ENCODE data around the gene FECH. TPM values are rescaled to one million over a fixed set of nuclear protein-coding genes. Genes with fewer than 3 reads are reported as not detected.
A peak's percentile ranks its signal among the peaks of the same experiment; 100 is the strongest.

The FECH gene
- total and polyA plus RNA-seq, 8 donors = 0.58 to 387 (median 8.2) TPM

DNA sequence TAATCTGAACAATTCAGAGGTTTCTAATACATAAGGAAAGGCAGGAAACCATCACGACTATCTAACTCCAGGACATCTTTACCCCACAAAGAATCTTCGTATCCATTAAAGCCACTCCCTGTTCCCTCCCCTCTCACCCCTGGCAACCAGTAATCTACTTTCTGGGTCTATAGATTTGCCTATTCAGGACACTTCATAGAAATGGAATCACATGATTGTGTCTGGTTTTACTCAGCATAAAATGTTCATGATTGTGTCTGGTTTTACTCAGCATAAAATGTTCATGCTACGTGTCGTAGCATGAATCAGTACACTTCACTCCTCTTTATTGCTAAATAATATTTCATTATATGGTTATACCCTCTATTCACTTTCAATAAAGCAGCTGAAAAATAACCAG lies 11.6 kb downstream of the FECH start:
- Histone ChIP-seq H3K9me3 (no peaks in the 10 kb centered on the region), H3K4me3 (no peak overlapping the region), H3K4me1 (no peaks in the 10 kb centered on the region), H3K36me3 (peaks cover 24 to 95% (median 95%) of the 10 kb centered on the region in 4 donors), H3K27me3 (no peaks in the 10 kb centered on the region), H3K27ac (no peak overlapping the region)
- no peak for DNase-seq
- TF ChIP-seq EP300 (IDR thresholded peaks at IDR 0.05) (no peak), POLR2A (IDR thresholded peaks at IDR 0.05) (no peak), POLR2AphosphoS5 (IDR thresholded peaks at IDR 0.05) (no peak)
- TF ChIP-seq, protein P1, sequence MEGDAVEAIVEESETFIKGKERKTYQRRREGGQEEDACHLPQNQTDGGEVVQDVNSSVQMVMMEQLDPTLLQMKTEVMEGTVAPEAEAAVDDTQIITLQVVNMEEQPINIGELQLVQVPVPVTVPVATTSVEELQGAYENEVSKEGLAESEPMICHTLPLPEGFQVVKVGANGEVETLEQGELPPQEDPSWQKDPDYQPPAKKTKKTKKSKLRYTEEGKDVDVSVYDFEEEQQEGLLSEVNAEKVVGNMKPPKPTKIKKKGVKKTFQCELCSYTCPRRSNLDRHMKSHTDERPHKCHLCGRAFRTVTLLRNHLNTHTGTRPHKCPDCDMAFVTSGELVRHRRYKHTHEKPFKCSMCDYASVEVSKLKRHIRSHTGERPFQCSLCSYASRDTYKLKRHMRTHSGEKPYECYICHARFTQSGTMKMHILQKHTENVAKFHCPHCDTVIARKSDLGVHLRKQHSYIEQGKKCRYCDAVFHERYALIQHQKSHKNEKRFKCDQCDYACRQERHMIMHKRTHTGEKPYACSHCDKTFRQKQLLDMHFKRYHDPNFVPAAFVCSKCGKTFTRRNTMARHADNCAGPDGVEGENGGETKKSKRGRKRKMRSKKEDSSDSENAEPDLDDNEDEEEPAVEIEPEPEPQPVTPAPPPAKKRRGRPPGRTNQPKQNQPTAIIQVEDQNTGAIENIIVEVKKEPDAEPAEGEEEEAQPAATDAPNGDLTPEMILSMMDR (IDR thresholded peaks at IDR 0.05) = no peak
- whole genome bisulfite sequencing, 5 donors = 63 to 80% (median 66%) methylated on average over 4 of the region's 4 CpGs
- intact Hi-C loops (cut with DNase I; ENCODE audit: low total_unique reads) = no loop called here

DNA sequence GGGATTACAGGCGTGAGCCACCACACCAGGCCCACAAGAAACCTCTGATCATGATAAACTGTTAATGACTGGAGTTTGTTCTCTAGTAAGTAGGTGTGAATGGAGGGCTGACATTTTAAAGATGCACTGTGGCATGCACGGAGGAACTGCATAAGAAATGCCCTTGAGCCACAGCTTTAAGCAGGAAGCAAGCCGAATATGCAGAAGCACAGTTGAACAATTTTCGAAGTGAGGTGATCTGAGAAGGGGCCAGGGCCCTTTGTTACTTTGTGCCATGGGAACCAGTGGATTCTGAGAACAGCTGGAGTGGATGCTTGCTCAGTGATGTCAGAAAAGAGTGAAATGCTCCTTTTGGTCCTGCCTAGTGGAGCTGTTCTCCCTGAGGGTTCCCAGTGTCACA lies 16.3 kb downstream of the FECH start:
- H3K27me3 ChIP-seq = no peaks in the 10 kb centered on the region
- DNase-seq = no peak
- no peak overlapping the region for H3K4me3 ChIP-seq
- 89 to 99% (median 97%) methylated on average over 4 of the region's 4 CpGs for WGBS, 5 donors
- H3K27ac ChIP-seq = no peak overlapping the region
- H3K9me3 ChIP-seq = no peaks in the 10 kb centered on the region
- intact Hi-C loops (cut with DNase I; ENCODE audit: low total_unique reads) = no loop called here
- TF ChIP-seq POLR2A (IDR thresholded peaks at IDR 0.05) (no peak), POLR2AphosphoS5 (IDR thresholded peaks at IDR 0.05) (no peak), EP300 (IDR thresholded peaks at IDR 0.05) (no peak)
- TF ChIP-seq, protein P1 (IDR thresholded peaks at IDR 0.05) = no peak
- H3K4me1 ChIP-seq = no peaks in the 10 kb centered on the region
- peaks cover 20 to 97% (median 93%) of the 10 kb centered on the region in 4 donors for H3K36me3 ChIP-seq

DNA sequence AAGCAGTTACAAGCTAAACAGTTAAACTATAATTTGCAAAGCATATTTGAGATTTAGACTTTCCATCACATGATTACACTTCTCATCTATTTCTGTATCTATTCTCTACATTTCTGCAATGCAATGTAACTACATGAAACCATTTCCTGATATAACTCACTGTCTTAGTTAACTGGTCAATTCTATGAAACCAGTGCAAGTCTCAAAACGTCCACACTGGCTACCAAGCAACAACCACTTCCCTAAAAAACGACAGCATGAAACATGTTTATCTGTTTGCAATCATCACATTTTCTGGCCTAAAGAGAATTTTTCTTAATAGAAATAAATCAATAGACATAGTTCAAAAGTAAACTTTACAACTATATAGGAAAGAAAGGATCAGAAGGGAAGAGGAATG lies 17.4 kb downstream of the FECH start:
- Histone ChIP-seq H3K36me3 (peaks cover 22 to 98% (median 95%) of the 10 kb centered on the region in 4 donors), H3K4me1 (no peaks in the 10 kb centered on the region), H3K4me3 (no peak overlapping the region), H3K27me3 (no peaks in the 10 kb centered on the region), H3K27ac (no peak overlapping the region), H3K9me3 (no peaks in the 10 kb centered on the region)
- DNase-seq = no peak
- TF ChIP-seq POLR2A (IDR thresholded peaks at IDR 0.05) (no peak), POLR2AphosphoS5 (IDR thresholded peaks at IDR 0.05) (no peak), EP300 (IDR thresholded peaks at IDR 0.05) (no peak)
- TF ChIP-seq, protein P1 (IDR thresholded peaks at IDR 0.05) = no peak
- intact Hi-C loops (cut with DNase I; ENCODE audit: low total_unique reads) = no loop called here
- 54 to 68% (median 67%) methylated on average over 2 of the region's 2 CpGs for WGBS, 5 donors

DNA sequence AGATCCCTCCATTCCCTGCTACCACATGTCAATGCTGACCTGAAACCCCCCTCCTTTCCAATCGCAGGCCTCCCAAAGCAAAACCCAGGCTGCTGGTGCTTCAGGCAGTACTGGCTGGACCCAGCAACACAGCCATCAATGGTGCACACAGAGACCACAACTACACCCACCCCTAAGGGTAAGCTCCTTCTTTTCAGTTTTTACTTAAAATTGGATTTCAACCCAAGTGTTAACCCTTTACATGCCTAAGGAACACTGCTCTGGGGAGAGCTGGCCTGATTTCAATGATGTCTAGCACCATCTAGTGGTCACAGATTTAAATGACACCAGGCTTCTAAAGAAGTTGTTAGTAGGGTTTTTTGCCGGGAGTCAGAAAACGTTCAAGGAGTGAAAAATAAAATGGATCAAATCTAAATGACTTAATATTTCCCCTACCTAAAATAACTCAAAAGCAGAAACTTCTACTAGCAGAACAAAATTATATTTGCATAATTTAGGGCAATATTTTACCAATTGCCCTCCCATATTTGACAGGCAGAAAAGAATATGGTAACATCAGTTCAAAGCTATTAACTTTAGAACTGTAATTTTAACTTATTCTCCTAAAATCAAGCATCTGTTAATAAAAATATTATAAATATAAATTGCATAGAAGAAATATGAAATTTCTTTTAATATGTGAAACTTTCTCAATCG lies 24.6 kb downstream of the FECH start:
- H3K27ac ChIP-seq = no peak overlapping the region
- TF ChIP-seq, protein P1 (IDR thresholded peaks at IDR 0.05) = peak in 5 of 7 experiments; percentile 42 to 86 (median 65)
- TF ChIP-seq POLR2A (IDR thresholded peaks at IDR 0.05) = no peak
- DNase-seq = peak in 1 of 2 donors; percentile 76
- no peaks in the 10 kb centered on the region for H3K27me3 ChIP-seq
- WGBS, 5 donors = 41 to 47% (median 44%) methylated on average over 4 of the region's 4 CpGs
- peaks cover 3 to 80% (median 72%) of the 10 kb centered on the region in 4 donors for H3K36me3 ChIP-seq
- no peak overlapping the region for H3K4me3 ChIP-seq
- H3K4me1 ChIP-seq = no peaks in the 10 kb centered on the region
- intact Hi-C loops (cut with DNase I; ENCODE audit: low total_unique reads) = no loop called here
- H3K9me3 ChIP-seq = no peaks in the 10 kb centered on the region

Data from stomach (tissue), 9 donors.